Measurements from ENCODE around the gene LRRC32. TPM values are rescaled to one million over a fixed set of nuclear protein-coding genes. Genes with fewer than 3 reads are reported as not detected.
A peak's percentile ranks its signal among the peaks of the same experiment; 100 is the strongest.

The LRRC32 gene
- total RNA-seq, 3 donors from 2014 or later, result 4.6 to 5.8 (median 4.6) TPM

DNA sequence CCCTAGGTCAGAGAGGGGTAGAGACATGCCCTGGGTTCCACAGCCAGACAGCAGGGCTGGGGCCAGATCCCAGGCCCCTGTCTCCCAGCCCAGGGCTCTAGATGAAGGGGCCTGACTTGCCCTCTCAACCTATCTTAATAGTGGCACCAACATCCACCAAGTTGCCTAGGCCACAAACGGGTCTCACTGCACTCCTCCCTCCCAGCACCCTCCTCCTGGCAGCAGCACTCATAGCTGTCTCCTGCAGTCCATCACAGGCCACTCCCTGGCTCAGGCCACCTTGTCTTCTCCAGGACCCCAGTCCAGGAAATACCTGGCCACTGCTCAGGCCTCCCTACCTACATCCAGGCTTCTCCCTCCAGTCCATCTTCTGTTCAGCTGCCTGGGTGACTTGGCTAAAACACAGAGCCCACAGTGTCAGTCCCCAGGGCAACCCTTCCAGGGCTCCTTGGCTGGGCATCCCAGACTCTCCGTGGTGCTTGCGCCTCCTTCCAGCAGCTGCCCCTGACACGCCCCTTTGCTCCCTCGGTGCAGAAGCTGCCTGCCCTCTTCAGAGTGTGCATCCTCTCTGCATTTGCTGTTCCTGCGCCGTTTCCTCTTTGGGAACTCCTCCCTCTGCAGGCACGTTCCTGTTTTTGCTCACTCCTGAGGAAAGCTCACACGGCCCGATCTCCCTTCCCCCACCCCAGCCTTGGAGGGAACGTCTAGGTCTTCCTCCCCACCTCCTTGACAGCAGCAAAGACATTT lies 40.5 kb downstream of the LRRC32 start:
- peaks cover 3% of the 10 kb centered on the region for H3K27me3 Mint-ChIP-seq (ENCODE audit: low read depth)
- H3K4me1 Mint-ChIP-seq (ENCODE audit: low read depth), result peaks cover 35% of the 10 kb centered on the region
- DNase-seq (no peak), ATAC-seq (peak in 1 of 2 donors; percentile 10)
- H3K36me3 Mint-ChIP-seq (ENCODE audit: insufficient read depth), result peaks cover 4% of the 10 kb centered on the region
- H3K4me3 Mint-ChIP-seq, result no peak overlapping the region
- peaks cover 10% of the 10 kb centered on the region for H3K9me3 Mint-ChIP-seq

DNA sequence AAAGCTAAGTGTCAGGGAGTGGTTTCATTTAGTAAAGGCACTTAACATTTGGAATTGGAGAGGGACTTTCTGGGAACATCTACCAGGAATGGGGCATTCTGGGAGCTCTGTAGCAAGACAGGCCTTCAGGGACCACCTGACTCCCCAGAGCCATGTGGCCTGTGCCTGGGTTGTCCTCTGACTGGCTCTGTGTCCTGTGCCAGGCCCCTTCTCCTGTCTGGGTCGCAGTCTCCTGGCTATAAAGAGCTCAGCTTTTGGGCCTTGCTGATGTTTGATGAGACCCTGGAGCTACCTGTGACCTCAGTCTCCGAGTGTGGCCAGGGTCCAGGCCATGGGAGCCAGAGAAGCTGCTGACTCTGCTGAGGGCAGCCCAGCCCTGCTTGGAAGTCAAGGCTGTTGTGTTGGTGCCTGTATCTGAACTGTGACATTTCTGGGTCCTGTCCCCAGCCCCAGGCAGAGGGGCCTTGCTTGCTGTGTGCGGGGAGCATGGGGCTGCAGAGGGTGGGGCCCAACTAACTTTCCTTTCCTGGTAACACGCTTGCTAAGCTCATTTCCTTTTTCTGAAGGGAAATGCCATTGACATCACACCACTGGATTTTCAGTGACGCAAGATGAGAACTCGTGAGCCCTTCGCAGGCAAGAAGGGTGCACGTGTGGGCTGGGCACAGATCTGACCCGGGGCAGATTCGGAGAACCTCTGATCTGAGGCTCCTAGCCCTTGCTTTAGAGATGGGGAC lies 41.3 kb downstream of the LRRC32 start:
- no peak overlapping the region for H3K4me3 Mint-ChIP-seq
- H3K27me3 Mint-ChIP-seq (ENCODE audit: low read depth), result peaks cover 3% of the 10 kb centered on the region
- peaks cover 10% of the 10 kb centered on the region for H3K9me3 Mint-ChIP-seq
- ATAC-seq, result peak; percentile 44 to 47
- peaks cover 4% of the 10 kb centered on the region for H3K36me3 Mint-ChIP-seq (ENCODE audit: insufficient read depth)
- no peak for DNase-seq
- H3K4me1 Mint-ChIP-seq (ENCODE audit: low read depth), result peaks cover 35% of the 10 kb centered on the region

DNA sequence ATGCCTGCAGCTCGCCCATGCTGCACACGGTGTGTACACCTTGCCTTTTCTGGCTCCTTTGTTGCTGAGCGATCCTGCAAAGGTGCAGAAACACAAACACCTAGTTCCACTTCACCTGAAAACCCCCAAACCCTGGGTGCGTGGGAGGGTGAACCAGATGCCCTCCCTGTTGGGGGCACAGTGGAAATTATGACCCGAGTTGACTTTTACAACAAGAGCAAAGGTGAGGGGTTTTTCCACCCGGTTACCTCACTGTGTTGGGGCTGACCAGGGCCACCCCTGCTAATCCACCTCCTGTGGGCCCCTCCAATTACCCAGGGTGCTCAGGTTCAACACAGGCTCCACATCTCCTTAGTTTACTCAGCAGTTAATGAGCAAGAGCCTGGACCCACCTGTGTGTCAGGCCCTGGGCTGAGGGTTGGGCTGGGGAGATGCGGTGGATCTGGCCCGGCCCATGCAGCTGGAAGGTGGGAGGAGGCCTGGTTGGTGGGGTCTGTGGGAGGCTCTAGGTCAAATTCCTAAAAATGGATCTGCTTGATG lies 42.1 kb downstream of the LRRC32 start:
- peaks cover 35% of the 10 kb centered on the region for H3K4me1 Mint-ChIP-seq (ENCODE audit: low read depth)
- peak in 1 of 2 donors; percentile 30 for ATAC-seq

DNA sequence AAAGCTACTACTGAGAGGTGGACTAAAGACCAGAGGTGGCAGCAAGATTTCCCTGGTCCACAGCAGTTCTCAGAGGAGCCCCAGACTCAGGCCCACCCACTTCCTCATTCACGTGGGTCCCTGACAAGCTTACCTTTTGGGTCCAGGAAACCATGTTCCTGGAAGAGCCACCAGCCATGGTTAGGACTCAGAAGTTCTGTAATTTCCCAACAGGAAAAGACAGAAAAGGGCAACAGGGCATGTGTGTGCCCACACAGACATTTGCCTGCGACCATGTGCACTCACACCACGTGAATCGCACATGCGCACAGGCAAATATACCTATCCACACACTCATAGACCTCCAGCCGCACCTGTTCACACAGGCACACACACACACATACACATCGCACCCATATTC lies 42.9 kb downstream of the LRRC32 start:
- H3K4me3 Mint-ChIP-seq, result no peak overlapping the region
- DNase-seq (no peak), ATAC-seq (no peak)
- H3K9me3 Mint-ChIP-seq, result peaks cover 10% of the 10 kb centered on the region
- H3K36me3 Mint-ChIP-seq (ENCODE audit: insufficient read depth), result peaks cover 4% of the 10 kb centered on the region
- no peaks in the 10 kb centered on the region for H3K27me3 Mint-ChIP-seq (ENCODE audit: low read depth)
- H3K4me1 Mint-ChIP-seq (ENCODE audit: low read depth), result peaks cover 35% of the 10 kb centered on the region

More for the DNA sequence above, 42.1 kb downstream of the LRRC32 start:
- Mint-ChIP-seq H3K27me3 (ENCODE audit: low read depth) (no peaks in the 10 kb centered on the region), H3K4me3 (no peak overlapping the region), H3K36me3 (ENCODE audit: insufficient read depth) (peaks cover 4% of the 10 kb centered on the region), H3K9me3 (peaks cover 10% of the 10 kb centered on the region)
- DNase-seq, result peak; percentile 34

DNA sequence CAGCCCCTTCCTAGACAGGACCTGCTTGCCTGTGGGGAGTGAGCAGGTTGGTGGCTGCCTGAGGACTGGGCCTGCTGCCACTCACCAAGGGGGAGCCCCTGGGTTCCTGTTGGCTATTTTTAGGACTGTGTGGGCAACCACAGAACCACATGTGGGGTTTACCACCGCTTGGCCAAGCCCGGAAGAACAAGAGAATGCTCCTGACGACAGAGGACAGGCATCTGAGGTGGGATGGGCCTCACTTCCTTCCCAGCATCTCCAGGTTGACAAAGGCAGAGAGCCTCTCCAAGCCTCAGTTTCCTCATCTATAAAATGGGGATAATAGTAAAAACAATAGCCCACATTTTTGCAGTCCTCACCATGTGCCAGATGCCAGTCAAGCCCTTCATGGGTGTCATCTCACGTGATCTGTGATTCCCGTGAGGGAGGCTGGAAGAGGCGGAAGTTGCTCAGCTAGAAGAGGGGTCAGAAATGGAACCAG lies 43.6 kb downstream of the LRRC32 start:
- H3K27me3 Mint-ChIP-seq (ENCODE audit: low read depth), result no peaks in the 10 kb centered on the region
- peaks cover 35% of the 10 kb centered on the region for H3K4me1 Mint-ChIP-seq (ENCODE audit: low read depth)
- peaks cover 4% of the 10 kb centered on the region for H3K36me3 Mint-ChIP-seq (ENCODE audit: insufficient read depth)
- no peak for DNase-seq
- no peak overlapping the region for H3K4me3 Mint-ChIP-seq
- peaks cover 10% of the 10 kb centered on the region for H3K9me3 Mint-ChIP-seq
- peak; percentile 38 to 58 for ATAC-seq

DNA sequence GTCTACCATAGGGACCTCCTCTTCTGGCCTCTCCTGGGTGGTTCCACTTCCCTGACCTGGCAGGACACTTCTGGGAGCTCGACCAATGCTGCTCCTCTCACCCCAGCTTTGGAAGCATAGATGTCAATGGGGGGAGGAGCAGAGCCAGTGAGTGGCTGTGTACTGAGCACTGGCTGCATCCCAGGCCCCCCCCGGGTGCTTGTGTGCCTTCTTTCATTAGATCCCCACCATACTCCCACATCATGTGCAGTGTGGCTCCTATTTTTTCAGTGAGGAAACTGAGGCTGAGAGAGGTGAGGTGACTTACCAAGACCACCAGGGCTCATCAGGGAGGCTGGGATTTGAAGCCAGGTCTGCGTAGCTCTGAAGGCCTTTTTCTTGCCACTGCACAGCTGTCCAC lies 44.3 kb downstream of the LRRC32 start:
- DNase-seq (no peak), ATAC-seq (no peak)
- peaks cover 10% of the 10 kb centered on the region for H3K9me3 Mint-ChIP-seq
- H3K36me3 Mint-ChIP-seq (ENCODE audit: insufficient read depth), result peaks cover 4% of the 10 kb centered on the region
- H3K4me1 Mint-ChIP-seq (ENCODE audit: low read depth), result peaks cover 35% of the 10 kb centered on the region
- no peaks in the 10 kb centered on the region for H3K27me3 Mint-ChIP-seq (ENCODE audit: low read depth)
- H3K4me3 Mint-ChIP-seq, result no peak overlapping the region

DNA sequence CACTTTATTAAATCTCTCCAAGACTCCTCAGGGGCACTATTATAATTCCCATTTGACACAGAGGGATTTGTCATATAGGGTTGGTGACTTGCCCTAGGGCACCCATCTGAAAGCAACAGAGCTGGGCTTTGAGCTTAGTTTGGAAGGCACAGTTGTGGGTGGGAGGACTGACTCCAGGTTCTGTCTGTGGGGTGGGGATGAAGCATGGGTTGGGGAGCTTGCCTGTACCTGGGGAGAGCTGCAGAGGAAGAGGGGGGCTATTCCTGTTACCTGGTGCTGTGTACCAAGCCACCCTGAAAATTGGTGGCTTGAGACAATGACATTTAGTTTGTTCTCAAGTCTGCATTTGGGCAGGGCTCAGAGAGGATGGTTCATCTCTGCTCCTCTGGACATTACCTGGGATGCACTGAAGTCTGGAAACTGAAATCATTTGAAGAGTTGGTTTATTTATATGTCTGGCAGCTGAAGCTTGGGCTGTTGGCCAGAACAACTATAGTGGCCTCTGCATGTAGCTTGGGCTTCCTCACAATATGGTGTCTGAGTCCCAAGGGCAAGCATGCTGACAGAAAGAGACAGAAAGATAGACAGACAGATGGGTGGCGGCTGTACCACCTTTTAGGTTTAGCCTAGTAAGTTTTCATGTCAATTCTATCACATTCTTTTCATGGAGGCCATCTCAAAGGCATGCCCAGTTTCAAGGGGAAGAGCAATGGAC lies 44.9 kb downstream of the LRRC32 start:
- Mint-ChIP-seq H3K36me3 (ENCODE audit: insufficient read depth) (peaks cover 4% of the 10 kb centered on the region), H3K9me3 (peaks cover 10% of the 10 kb centered on the region)
- no peak for ATAC-seq

DNA sequence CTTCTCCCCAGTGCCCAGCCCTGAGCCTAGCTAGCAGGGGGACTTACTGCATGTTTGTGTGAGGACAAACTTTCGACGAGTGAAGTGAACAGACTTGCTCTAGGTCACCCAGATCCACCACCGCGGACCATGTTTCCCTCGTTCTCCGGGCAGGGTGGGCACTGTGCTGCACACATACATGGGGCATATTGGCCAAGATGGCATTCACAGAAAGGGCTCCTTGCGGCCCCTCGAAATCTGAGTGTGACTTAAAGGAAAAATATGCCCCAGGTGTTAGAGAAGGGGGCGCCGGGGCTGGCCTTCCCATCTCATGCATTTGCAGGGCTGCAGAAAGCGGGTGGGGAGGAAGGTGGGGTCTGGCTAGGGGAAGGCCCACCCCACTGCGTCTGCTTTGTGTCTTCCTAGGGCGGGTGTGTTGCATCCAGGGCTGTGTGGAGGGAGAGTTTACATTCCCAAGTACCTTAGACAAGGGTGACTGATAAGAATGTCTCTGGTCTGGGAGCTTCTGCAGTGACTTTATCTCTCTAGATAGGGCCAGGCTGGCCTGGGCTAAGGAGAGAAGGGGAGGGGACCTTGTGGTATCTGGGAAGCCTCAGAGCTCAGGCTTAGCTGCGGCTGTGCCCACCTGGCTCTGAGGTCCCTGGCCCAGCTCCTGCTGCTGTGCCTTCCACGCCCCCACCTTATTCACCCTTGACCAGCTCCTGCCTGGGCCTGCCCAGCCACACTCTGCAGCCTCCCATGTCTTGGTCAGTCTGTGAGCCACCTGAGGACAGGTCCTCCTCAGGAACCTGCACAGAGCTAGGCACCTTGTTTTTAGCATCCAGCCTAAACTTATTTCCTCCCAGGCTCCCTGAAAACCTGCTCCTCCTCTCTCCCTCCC lies 45.8 kb downstream of the LRRC32 start:
- Mint-ChIP-seq H3K36me3 (ENCODE audit: insufficient read depth) (peaks cover 4% of the 10 kb centered on the region), H3K27me3 (ENCODE audit: low read depth) (no peaks in the 10 kb centered on the region), H3K4me1 (ENCODE audit: low read depth) (peaks cover 30% of the 10 kb centered on the region), H3K9me3 (peaks cover 10% of the 10 kb centered on the region), H3K4me3 (no peak overlapping the region)
- DNase-seq (no peak), ATAC-seq (no peak)

More for the DNA sequence above, 44.9 kb downstream of the LRRC32 start:
- peaks cover 35% of the 10 kb centered on the region for H3K4me1 Mint-ChIP-seq (ENCODE audit: low read depth)
- no peak for DNase-seq
- no peak overlapping the region for H3K4me3 Mint-ChIP-seq
- no peaks in the 10 kb centered on the region for H3K27me3 Mint-ChIP-seq (ENCODE audit: low read depth)

DNA sequence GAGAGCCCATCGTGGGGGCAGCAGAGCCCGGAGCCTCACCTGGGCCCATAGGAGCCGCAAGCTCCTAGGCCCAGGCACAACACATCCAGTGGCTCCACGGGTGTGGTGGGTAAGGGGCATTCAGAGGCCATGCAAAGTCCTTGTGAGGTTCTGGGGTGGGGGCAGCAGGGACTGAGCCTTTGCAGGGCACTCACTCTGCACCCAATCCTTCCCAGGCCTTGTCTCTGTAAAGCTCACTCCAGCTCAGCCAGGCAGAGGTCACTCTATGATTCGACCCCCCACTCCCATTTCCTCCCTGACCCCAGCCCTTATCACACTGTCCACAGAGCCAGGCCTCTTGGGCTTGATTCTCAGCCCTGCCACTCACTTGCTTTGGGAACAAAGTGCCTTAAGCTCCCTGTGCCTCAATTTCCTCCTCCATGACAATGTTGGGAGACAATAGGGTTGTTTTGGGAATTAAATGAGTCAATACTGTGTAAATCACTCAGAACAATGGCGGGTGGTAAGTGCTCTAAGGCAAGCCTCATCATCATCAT lies 46.6 kb downstream of the LRRC32 start:
- no peak for DNase-seq
- no peak for ATAC-seq
- Mint-ChIP-seq H3K27me3 (ENCODE audit: low read depth) (no peaks in the 10 kb centered on the region), H3K9me3 (peaks cover 10% of the 10 kb centered on the region), H3K4me3 (no peak overlapping the region), H3K36me3 (ENCODE audit: insufficient read depth) (peaks cover 4% of the 10 kb centered on the region), H3K4me1 (ENCODE audit: low read depth) (peaks cover 25% of the 10 kb centered on the region)

DNA sequence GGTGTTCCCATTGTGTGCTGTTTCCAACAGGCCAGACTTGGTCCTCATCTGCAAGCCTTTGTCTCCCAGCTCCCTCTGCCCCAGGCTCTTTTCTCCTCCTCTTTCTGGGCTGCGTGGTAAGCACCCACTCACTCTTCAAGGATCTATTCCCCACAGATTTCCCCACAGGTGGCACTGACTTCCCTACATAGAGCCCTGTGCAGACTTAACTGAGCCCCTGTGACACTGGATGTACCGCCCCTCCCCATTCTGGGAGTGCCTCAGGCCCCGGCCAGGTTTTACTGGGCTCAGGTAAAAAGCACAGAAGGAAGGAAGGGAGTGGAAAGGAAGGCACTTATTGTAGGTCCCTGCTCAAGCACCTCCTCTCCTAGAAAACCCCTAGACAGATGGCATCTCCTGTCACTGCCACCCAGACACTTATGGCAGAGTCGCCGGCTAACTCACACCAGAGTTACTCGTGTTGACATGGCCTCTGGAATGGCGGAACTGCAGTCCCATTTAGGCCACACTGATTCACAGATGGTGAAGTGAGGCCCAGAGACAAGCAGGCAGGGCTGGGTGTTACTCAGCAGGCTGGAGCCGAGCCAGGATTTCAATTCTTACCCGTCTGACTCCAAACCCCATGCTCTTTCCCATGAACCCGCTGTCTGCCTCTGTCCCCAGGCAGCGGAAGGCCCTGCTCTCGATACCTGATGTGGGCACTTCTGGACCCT lies 47.2 kb downstream of the LRRC32 start:
- Mint-ChIP-seq H3K27me3 (ENCODE audit: low read depth) (no peaks in the 10 kb centered on the region), H3K36me3 (ENCODE audit: insufficient read depth) (peaks cover 4% of the 10 kb centered on the region), H3K4me1 (ENCODE audit: low read depth) (peaks cover 20% of the 10 kb centered on the region), H3K9me3 (peaks cover 10% of the 10 kb centered on the region), H3K4me3 (no peak overlapping the region)
- no peak for ATAC-seq
- no peak for DNase-seq

DNA sequence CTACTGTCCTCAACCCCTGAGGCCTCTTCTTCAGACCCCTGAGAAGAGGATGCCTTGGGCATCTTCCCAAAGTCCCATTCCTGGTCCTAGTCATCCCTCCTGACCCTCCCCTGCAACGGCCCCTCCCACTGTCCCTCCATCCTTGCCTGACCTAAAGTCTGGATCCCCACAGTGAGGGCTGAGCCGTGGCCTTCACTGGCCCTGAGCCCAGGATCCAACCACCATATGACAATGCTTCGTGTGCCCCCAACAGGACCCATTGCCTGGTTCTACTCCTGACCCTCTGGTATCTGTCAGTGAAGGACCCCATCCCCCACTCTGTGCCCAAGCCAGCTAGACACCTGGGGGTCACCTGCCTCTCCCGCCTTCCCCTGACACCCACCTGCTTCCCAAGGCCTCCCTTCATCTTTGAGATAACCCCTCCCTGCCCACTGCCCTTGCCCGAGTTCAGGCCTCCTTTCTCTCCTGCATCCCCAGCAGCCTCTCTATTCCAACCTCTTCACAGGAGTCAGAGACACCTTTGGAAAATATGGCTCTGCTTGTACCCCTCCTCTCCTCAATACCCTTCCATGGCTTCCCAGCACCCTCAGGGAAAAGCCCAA lies 48.0 kb downstream of the LRRC32 start:
- H3K9me3 Mint-ChIP-seq, result peaks cover 10% of the 10 kb centered on the region
- no peak for ATAC-seq

DNA sequence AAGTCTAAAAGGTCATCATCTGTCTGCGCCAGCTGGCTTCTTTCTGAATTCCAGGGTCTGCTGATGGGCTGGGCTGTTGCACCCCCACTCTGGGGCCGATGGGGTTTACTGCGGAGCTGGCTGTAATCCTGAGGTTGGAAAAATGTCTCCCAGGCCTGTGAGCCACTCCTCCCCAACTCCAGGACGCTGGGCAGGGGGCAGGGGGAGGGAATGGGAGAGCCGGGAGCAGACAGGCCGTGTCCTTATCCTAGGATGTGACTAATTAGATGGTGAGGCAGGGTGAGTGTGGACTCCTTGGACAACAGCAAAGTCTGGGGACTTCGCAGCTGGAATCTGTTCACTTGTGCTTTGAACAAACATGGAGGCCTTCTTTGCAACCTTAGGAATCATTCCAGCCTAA lies 48.7 kb downstream of the LRRC32 start:
- no peak overlapping the region for H3K4me3 Mint-ChIP-seq
- H3K27me3 Mint-ChIP-seq (ENCODE audit: low read depth), result peaks cover under 1% of the 10 kb centered on the region
- H3K36me3 Mint-ChIP-seq (ENCODE audit: insufficient read depth), result peaks cover 4% of the 10 kb centered on the region
- peaks cover 8% of the 10 kb centered on the region for H3K4me1 Mint-ChIP-seq (ENCODE audit: low read depth)
- H3K9me3 Mint-ChIP-seq, result peaks cover 10% of the 10 kb centered on the region
- DNase-seq (no peak), ATAC-seq (no peak)

More for the DNA sequence above, 48.0 kb downstream of the LRRC32 start:
- Mint-ChIP-seq H3K36me3 (ENCODE audit: insufficient read depth) (peaks cover 4% of the 10 kb centered on the region), H3K27me3 (ENCODE audit: low read depth) (no peaks in the 10 kb centered on the region), H3K4me3 (no peak overlapping the region), H3K4me1 (ENCODE audit: low read depth) (peaks cover 14% of the 10 kb centered on the region)
- no peak for DNase-seq
